GM12864 (cell line): ENCODE data around the gene EMP1.

Experiments used
- DNase-seq: peaks from one replicate; pipeline ENCODE4 v3.0.0-alpha.2; 2011; ENCODE audit warnings: low read depth
- H3K4me3 ChIP-seq: 2 replicates; pipeline ENCODE4 v1.5.1; 2011; ENCODE audit warnings: mild to moderate bottlenecking, low read depth, low read length, control low read depth
- CTCF ChIP-seq: IDR thresholded peaks from 2 replicates; pipeline ENCODE4 v1.5.1; 2011; ENCODE audit warnings: low read depth, mild to moderate bottlenecking, moderate library complexity, low read length, control low read depth, inconsistent platforms; ENCODE audit errors: missing control alignments

EMP1 gene

DNA sequence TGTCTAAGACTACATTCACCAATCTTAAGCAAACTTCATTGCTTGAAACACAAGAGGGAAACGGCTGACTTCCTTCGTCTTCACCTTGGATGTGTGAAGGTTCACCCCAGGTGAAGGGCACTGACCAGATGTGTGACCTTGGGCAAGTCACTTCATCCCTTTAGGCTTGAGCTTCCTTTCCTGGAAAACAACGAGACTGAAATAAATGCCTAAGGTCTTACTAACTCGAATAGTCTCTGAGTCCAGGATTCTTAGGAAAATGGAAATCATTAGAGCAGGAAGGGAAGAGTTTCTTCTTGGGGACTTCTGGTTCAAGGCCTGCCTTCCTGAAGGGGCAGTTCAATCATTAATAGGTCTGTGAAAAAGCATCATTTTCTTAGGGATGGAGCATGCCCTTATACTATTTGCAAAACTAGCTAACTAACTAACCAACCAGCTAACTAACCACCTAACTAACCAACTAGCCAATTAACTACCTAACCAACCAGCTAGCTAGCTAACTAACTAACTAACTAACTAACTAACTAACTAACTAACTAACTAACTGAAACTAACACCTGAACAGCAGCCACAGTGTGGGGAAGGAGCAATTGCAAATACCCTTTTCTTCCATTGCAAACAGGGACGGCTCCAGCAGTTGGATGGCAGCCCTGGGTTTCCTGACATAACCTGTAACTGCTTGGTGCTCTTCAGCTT lies 31.5 kb upstream of the EMP1 start:
- no peak for TF ChIP-seq CTCF
- no peak for DNase-seq
- no peak overlapping the region for H3K4me3 ChIP-seq

DNA sequence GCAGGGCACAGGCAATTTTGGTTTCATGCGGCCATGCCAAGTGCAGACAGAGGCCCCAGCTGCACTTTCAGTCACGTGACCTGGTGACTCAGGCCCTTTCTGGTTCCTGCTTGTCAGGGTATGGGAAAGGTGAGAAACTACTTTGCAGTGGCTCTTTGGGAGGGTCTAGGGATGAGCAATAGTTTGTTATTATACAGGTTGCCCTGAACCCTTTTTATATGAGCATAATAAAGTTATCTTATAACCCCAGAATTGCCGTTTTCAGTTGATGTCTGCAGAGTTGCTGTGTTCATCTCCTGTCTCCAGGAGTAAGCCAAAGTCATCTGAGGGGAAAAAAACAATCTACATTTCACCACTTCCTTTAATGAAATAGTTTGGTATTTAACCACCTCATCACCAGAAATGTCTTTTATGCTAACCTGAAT lies 30.9 kb upstream of the EMP1 start:
- no peak for TF ChIP-seq CTCF
- H3K4me3 ChIP-seq = no peak overlapping the region
- peak; percentile 16 for DNase-seq

DNA sequence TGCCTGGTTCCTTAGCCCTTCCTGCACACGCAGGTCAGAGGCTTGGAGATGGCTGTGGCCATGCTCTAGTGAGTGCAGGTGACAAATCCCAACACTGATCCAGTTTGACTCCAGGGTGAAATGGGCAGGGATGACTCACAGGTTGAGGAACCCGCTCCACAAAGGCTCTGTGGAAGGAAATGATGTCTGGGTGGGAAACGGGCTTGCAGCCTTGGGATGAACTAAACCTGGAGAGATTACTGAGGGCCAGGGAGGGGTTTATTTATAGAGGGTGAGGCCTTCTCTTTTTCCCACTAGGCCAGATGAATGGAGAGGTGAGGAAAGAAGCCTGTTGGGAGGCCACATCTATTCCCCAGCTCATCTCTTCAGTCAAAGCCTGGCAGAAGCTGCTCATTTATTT lies 29.3 kb upstream of the EMP1 start:
- TF ChIP-seq CTCF = no peak
- no peak overlapping the region for H3K4me3 ChIP-seq
- DNase-seq = no peak

GRCh38 chr12:13167906-13168305 lies 28.6 kb upstream of the EMP1 start:
- no peak for TF ChIP-seq CTCF
- H3K4me3 ChIP-seq = no peak overlapping the region
- DNase-seq = no peak

GRCh38 chr12:13169272-13169671 lies 27.3 kb upstream of the EMP1 start:
- no peak for DNase-seq
- H3K4me3 ChIP-seq = no peak overlapping the region
- TF ChIP-seq CTCF = no peak

- no peak for DNase-seq
- H3K4me3 ChIP-seq = no peak overlapping the region
- TF ChIP-seq CTCF = no peak
Observed at GRCh38 chr12:13170892-13171490, 25.5 kb upstream of the EMP1 start.
